ENCODE data around the gene TPT1.
"Not testable (repeated sequence)": the region's sequence is repeated elsewhere in the genome, so short reads cannot be mapped to it uniquely, and the experiment has no call there.

Gene TPT1

DNA sequence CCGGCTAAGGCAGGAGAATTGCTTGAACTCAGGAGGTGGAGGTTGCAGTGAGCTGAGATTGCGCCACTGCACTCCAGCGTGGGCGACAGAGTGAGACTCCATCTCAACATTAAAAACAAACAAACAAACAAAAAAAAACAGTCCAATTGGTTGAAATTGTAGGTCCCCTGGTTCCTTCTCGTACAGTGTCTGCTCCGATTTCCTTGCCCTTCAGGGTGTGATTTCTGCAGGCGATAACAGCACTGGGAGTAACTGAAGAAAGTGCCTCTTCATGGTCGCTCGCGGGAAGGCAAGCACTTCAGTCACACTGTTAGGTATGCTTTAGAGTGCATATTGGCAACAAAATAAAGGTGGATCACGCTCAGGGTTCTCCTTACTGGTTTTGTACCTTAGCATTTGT, 39.7 kb downstream of the TPT1 start:
- DNase-seq (ENCODE audit: low read depth): no peak

DNA sequence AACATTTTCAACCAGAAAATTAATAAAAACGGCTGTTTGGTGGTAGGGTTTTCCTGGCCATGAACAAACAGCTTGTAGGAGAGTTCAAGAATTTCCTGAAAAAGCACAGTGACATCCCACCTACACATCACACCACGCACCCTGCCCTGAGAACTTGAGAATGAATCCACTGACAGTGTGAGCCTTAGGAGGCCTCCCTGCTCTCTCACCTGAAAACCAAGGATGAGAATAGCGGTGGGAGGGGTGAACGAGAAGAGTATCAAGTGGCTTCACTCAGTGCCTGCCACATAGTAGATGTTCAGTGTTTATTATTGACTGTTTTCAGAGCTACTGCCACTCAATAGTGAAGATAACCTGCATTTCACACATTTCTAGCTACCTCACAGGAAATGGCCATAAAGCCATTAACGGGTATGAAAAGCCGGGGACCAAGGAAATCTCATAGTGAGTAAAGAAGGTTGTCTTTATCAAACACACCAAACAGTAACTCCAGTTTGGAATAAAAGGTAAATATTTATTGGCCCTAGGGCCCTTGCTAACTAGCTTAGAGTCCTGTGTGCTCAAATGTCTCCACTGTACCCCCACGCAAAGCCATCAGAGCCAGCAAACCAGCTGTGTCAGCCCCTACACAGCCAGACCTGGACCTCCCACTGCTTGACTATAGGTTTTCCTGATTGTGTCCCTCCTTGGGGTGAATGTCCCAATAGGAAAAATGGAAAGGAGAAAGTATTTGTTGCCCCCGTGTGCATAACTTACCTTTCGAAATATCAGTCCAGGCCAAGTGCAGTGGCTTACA, 40.6 kb downstream of the TPT1 start:
- no peak for DNase-seq (ENCODE audit: low read depth)

DNA sequence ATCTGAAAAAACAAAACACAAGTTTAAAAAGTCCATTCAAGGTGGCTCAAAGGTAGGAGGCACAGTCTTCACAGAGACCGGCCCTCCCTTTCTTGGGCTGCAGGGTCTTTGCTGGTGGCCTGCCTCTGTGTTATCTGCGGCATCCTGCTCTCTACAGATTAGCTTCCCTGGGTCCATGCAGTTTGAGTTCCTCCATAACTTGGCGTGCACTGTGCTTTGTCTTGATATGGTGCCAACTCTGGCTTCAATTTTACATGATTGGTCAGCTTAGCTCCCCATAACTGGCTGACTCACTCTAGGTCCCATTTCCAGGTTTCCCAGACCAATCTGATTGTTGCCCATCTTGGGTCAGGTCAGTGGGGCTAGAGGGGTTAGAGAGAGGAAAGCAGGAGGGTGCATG, 41.8 kb downstream of the TPT1 start:
- DNase-seq (ENCODE audit: low read depth): no peak

DNA sequence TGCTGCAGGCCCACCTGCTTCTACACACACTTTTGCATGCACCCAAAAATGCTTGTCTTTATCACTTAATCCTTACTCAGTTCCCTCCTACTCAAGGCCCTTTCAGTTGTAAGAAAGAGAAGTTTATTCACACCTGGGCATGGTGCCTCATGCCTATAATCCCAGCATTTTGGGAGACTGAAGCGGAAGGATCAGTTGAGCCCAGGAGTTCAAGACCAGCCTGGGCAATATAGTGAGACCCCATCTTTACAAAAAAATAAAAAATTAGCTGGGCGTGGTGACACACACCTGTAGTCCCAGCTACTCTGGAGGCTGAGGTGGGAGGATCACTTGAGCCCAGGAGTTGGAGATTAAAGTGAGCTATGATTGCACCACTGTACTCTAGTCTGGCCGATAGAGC, 42.4 kb downstream of the TPT1 start:
- not testable (repeated sequence) for DNase-seq (ENCODE audit: low read depth)

DNA sequence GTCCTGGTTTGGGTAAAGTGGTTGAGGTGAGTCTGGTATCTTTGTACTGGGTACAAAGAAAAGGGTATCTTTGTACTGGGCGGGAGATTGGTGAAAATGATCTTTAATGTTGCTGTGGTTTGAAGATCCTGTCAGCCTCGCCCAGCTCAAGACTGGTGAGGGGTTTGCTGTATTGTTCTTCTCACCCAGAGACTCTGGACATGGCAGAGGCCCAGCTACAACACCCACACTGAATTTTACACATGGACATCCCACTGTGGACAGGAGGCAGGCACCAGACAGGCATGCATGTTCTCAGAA, 42.8 kb downstream of the TPT1 start:
- DNase-seq (ENCODE audit: low read depth): no peak

DNA sequence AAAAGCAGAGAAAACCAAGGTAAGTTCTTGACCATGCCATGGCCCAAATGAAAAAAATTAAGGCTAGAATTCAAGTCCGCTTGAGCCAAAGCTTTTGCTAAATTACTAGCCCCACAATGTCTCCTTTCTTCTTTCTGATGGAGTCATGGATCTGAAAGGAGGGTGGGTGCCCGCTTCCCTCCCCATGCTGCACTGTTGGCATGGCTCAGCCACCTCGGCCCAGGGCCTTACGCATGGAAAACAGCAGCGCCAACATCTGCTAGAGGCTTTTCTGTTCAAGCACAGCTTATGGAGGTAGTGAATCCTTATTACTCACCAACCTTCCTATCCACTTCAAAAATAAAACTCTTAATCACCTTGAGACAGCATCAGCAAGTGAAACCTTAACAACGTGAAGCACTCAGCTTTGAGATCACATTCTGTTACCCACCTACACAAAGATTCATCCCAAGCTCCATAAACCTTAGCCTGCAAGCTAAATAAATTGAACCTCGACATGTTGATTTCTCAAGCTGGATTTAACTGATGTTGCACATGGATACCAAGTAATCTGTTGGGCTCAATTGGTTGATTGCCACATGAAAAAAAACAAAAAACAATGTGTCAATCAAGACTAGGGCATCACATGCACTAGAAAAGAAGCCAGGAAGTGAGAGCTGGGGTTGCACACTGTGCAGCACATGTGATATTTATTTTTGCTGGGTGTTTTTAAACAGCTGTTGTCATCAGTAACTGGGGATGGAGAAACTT, 43.4 kb downstream of the TPT1 start:
- no peak for DNase-seq (ENCODE audit: low read depth)

DNA sequence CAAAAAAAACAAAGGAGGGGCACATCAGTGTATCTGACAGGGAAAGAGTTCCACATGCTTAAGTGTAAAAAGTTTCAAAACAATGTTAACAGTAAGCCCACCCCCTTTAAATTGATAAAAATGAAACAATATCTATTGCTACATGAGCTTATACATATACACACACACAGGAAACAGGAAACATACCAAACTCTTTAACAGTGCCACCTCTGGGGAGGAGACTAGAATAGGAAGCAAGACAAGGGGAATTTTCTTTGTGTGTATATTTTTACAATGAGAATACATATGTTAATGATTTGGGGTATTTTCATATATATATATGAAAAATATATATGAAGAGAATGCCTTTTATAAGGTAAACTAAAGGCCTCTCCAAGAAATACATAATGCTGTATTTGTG, 44.7 kb downstream of the TPT1 start:
- no peak for DNase-seq (ENCODE audit: low read depth)

DNA sequence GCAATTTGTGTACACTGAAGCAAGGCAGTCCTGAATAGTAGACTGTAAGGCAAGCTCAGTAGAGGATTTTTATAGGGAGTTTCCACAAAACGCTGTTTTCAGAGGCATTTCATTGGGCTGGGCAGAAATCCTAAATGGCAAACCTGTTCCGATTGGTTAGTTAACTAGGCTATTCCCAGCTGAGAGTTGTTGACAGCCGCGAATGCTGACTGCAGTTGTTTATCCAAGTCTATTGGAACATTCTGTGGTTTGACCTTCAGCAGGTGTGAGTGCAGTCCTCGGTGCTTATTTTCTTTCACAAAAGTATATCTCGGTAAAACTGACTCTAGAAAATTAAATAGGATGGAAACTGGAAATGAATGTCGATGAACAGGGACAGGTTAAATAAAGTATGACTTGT, 45.4 kb downstream of the TPT1 start:
- no peak for DNase-seq (ENCODE audit: low read depth)

DNA sequence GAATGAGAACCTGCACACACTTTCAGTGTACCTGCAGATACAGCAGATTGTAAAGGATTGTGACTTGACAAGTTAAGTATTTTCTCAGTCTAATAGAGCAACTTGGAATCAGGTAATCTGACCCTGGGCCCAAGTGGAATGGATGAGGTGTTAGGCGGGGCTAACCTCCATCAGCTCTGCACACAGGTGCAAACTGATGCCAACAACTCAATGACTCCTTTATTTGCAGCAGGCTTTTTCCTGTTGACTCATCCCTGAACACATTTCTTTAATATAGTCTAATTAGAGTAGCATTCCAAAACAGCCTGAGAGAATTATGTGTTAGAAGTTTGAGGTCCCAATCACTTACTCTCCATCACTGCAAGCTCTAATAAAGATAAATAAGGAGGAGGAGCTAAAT, 48.8 kb downstream of the TPT1 start:
- no peak for DNase-seq (ENCODE audit: low read depth)

DNA sequence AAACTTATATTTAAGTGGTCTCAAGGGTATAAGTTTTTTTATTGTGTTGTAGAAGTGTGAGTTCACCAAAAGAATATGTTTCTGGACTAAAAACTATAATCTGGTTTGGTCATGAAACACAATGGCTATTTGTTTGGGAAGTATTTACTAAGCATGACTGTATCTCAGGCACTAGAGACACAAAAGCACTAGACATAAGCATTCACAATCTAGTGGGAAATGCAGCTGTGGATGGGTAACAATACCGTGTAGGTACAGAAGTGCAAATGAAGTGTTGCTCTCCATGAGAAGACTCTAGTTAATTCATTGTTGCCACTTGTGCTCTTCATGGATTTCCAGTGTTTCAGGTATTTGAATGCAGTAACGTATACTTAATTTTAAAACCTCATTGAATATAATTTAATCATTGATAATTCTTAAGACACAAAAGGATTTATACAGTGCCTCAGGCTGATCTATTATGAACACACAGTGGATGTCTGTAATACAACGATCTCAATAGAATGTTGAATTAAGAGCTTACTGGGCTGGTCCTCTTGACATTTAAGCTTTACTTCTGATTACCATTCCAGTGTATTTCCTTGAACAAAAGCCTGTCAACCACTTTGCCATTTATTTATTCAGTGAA, 50.9 kb downstream of the TPT1 start:
- no peak for DNase-seq (ENCODE audit: low read depth)
